Calu3 (cell line): ENCODE data around the gene ATG7. TPM values are rescaled to one million over a fixed set of nuclear protein-coding genes. Genes with fewer than 3 reads are reported as not detected.

ENCODE experiments used
- BruUV-seq: library from RNA; stranded (reverse); fragments of 400-500 nt; replicated peaks from 2 replicates; lab custom pipeline; 2021; lab: Mats Ljungman, UMichigan
- CTCF ChIA-PET: fragments of 300-600 bp; sonication (Branson Sonifier 250); formaldehyde crosslinking; loops from one replicate; lab custom pipeline; 2022; ENCODE audit warnings: antibody characterized with exemption; lab: Charles Lee
- DNase-seq: peaks from one replicate; pipeline ENCODE4 v3.0.0; 2022
- H3K27ac Mint-ChIP-seq: one replicate; pipeline ENCODE4 v1.8.0; 2022; ENCODE audit warnings: mixed read lengths; ENCODE audit not compliant: unreplicated experiment
- H3K27me3 Mint-ChIP-seq: one replicate; pipeline ENCODE4 v1.8.0; 2022; ENCODE audit warnings: mixed read lengths; ENCODE audit not compliant: unreplicated experiment
- H3K36me3 Mint-ChIP-seq: one replicate; pipeline ENCODE4 v1.8.0; 2022; ENCODE audit warnings: mild to moderate bottlenecking, moderate library complexity, mixed read lengths; ENCODE audit not compliant: insufficient read depth, unreplicated experiment
- H3K4me1 Mint-ChIP-seq: one replicate; pipeline ENCODE4 v1.8.0; 2022; ENCODE audit warnings: mild to moderate bottlenecking, low read depth, mixed read lengths; ENCODE audit not compliant: unreplicated experiment
- H3K4me3 Mint-ChIP-seq: one replicate; pipeline ENCODE4 v1.8.0; 2022; ENCODE audit warnings: mild to moderate bottlenecking, low read depth, moderate library complexity, mixed read lengths; ENCODE audit not compliant: unreplicated experiment
- H3K9me3 Mint-ChIP-seq: one replicate; pipeline ENCODE4 v1.8.0; 2022; ENCODE audit warnings: low read depth, mixed read lengths; ENCODE audit not compliant: unreplicated experiment
- intact Hi-C: fragments of 100-400 bp; cut with micrococcal nuclease; formaldehyde crosslinking; loops from one replicate; pipeline ENCODE4 v1.10.0; 2022; ENCODE audit not compliant: unreplicated experiment
- total RNA-seq: library from RNA; stranded (reverse); gene quantifications from 2 replicates; pipeline ENCODE4 v1.2.3, GENCODE V29; 2022
- TF ChIP-seq, protein P1 (sequence below): fragments of 200-600 bp; IDR thresholded peaks from one replicate; pipeline ENCODE4 v1.8.0; 2022; ENCODE audit warnings: antibody characterized with exemption; ENCODE audit not compliant: unreplicated experiment

Gene ATG7
- total RNA-seq, 1 experiment from 2014 or later, result 37.3 TPM

DNA sequence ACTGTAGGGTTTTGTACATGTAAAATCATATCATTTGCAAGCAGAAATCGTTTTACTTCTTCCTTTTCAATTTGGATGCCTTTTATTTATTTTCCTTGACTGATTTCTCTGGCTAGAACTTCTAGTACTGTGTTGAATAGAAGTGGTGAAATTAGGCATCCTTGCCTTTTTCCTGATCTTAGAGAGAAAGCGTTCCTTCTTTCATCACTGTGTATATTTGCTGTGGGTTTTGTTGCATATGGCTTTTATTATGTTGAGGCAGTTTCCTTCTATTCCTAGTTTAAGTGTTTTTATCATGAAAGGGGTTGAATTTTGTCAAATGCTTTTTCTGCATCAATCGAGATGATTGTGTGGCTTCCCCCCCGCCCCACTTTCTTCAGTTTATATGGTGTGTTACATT, 140.9 kb downstream of the ATG7 start:
- H3K4me3 Mint-ChIP-seq, result no peak overlapping the region
- TF ChIP-seq, protein P1, sequence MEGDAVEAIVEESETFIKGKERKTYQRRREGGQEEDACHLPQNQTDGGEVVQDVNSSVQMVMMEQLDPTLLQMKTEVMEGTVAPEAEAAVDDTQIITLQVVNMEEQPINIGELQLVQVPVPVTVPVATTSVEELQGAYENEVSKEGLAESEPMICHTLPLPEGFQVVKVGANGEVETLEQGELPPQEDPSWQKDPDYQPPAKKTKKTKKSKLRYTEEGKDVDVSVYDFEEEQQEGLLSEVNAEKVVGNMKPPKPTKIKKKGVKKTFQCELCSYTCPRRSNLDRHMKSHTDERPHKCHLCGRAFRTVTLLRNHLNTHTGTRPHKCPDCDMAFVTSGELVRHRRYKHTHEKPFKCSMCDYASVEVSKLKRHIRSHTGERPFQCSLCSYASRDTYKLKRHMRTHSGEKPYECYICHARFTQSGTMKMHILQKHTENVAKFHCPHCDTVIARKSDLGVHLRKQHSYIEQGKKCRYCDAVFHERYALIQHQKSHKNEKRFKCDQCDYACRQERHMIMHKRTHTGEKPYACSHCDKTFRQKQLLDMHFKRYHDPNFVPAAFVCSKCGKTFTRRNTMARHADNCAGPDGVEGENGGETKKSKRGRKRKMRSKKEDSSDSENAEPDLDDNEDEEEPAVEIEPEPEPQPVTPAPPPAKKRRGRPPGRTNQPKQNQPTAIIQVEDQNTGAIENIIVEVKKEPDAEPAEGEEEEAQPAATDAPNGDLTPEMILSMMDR, result no peak
- DNase-seq, result no peak
- no peaks in the 10 kb centered on the region for H3K27me3 Mint-ChIP-seq
- no peak overlapping the region for H3K27ac Mint-ChIP-seq
- CTCF ChIA-PET, result no interaction called here
- intact Hi-C loops, result no loop called here
- H3K36me3 Mint-ChIP-seq, result no peaks in the 10 kb centered on the region
- no peaks in the 10 kb centered on the region for H3K4me1 Mint-ChIP-seq
- no TSS peak for BruUV-seq
- H3K9me3 Mint-ChIP-seq, result peaks cover 6% of the 10 kb centered on the region

- intact Hi-C loops, result no loop called here
- CTCF ChIA-PET, result interaction anchor here (0.5 to 1.1 kb wide), 2 partner anchors 13 to 287 kb away, joined by 3 read pairs; no protein-coding TSS in a partner anchor
- DNase-seq, result no peak
- TF ChIP-seq, protein P1, result no peak
- H3K27me3 Mint-ChIP-seq, result no peaks in the 10 kb centered on the region
- no TSS peak for BruUV-seq
- peaks cover 3% of the 10 kb centered on the region for H3K9me3 Mint-ChIP-seq
- no peak overlapping the region for H3K4me3 Mint-ChIP-seq
- H3K27ac Mint-ChIP-seq, result no peak overlapping the region
- H3K36me3 Mint-ChIP-seq, result no peaks in the 10 kb centered on the region
- no peaks in the 10 kb centered on the region for H3K4me1 Mint-ChIP-seq
These were observed 142.9 kb downstream of the ATG7 start for GRCh38 chr3:11415099-11415498.

DNA sequence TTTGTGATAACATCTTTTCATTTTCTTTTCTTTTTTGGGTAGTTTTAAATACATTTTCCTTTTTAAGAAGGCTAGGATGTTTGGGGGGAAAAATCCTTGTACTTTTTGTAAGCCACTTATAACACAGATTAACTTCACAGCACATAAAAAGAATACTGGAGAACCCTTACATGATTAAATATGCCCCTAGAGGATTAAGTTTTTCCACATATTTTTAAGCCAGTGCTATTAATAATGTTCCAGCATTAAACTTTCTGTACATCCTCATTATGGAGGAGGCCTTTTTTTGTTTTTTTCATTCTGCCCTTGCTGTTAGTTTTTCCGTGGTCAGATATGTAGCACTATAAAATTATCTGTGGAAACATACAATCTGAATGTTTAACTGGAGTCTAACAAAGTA, 147.9 kb downstream of the ATG7 start:
- Mint-ChIP-seq H3K9me3 (no peaks in the 10 kb centered on the region), H3K27me3 (no peaks in the 10 kb centered on the region), H3K4me1 (no peaks in the 10 kb centered on the region), H3K4me3 (no peak overlapping the region), H3K36me3 (no peaks in the 10 kb centered on the region), H3K27ac (no peak overlapping the region)
- BruUV-seq, result no TSS peak
- TF ChIP-seq, protein P1, result no peak
- CTCF ChIA-PET, result interaction anchor here (0.7 kb wide), 1 partner anchor 41 kb away, joined by 8 read pairs; no protein-coding TSS in a partner anchor
- intact Hi-C loops, result no loop called here
- DNase-seq, result no peak

DNA sequence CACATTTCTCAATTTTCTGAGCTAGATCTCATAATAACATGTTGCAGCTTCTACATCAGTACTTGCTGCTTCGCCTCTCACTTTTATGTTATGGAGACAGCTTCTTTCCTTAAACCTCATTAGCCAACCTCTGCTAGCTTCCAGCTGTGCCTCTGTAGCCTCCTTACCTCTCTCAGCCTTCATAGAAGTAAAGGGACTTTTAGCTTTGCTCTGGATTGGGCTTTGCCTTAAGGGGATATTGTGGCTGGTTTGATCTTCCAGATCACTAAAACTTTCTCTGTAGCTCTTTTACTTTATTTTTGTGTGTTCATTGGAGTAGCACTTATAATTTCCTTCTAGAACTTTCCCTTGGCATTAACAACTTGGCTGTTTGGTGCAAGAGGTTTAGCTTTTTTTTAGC, 150.1 kb downstream of the ATG7 start:
- TF ChIP-seq, protein P1, result no peak
- no TSS peak for BruUV-seq
- DNase-seq, result no peak
- intact Hi-C loops, result no loop called here
- H3K27ac Mint-ChIP-seq, result no peak overlapping the region
- no peaks in the 10 kb centered on the region for H3K9me3 Mint-ChIP-seq
- no peaks in the 10 kb centered on the region for H3K4me1 Mint-ChIP-seq
- no peak overlapping the region for H3K4me3 Mint-ChIP-seq
- H3K27me3 Mint-ChIP-seq, result no peaks in the 10 kb centered on the region
- no peaks in the 10 kb centered on the region for H3K36me3 Mint-ChIP-seq
- CTCF ChIA-PET, result interaction anchor here (0.6 kb wide), 1 partner anchor 832 kb away, joined by 7 read pairs; no protein-coding TSS in a partner anchor
